Activated CD8-positive, alpha-beta memory T cell treated with anti-CD3 and anti-CD28 coated beads for 4 hours (primary cell): Measurements from ENCODE around the gene MRPL22.
"Not testable (repeated sequence)": the region's sequence is repeated elsewhere in the genome, so short reads cannot be mapped to it uniquely, and the experiment has no call there.

Experiments used
- DNase-seq, 2 donors: peaks; one replicate each; pipeline ENCODE4 v3.0.0-alpha.2; 2020; ENCODE audit warnings: low read depth in 2 of 2

The MRPL22 gene

GRCh38 chr5:154940375-154940771, 500 bp upstream of the MRPL22 start:
- no peak for DNase-seq

GRCh38 chr5:154943527-154943926, 2.7 kb downstream of the MRPL22 start:
- DNase-seq: no peak

- DNase-seq: no peak
Measured at GRCh38 chr5:154944716-154945115, 3.8 kb downstream of the MRPL22 start.

GRCh38 chr5:154945695-154946301, 4.9 kb downstream of the MRPL22 start:
- no peak for DNase-seq

GRCh38 chr5:154947778-154948177, 6.9 kb downstream of the MRPL22 start:
- no peak for DNase-seq

GRCh38 chr5:154948313-154948712, 7.4 kb downstream of the MRPL22 start:
- DNase-seq: no peak

GRCh38 chr5:154949781-154950180, 8.9 kb downstream of the MRPL22 start:
- no peak for DNase-seq

GRCh38 chr5:154956712-154957111, 15.8 kb downstream of the MRPL22 start:
- DNase-seq: no peak

- DNase-seq: no peak
Measured at GRCh38 chr5:154962494-154962893, 21.6 kb downstream of the MRPL22 start.

GRCh38 chr5:154966081-154966841, 25.4 kb downstream of the MRPL22 start:
- DNase-seq: no peak

GRCh38 chr5:154966874-154967273, 26.0 kb downstream of the MRPL22 start:
- DNase-seq: no peak

GRCh38 chr5:154967421-154968024, 26.6 kb downstream of the MRPL22 start:
- no peak for DNase-seq

- no peak for DNase-seq
Measured at GRCh38 chr5:154968953-154969352, 28.1 kb downstream of the MRPL22 start.

- DNase-seq: no peak
Measured at GRCh38 chr5:154970759-154971158, 29.9 kb downstream of the MRPL22 start.

- no peak for DNase-seq
Measured at GRCh38 chr5:154971501-154971900, 30.6 kb downstream of the MRPL22 start.

GRCh38 chr5:154972476-154973080, 31.7 kb downstream of the MRPL22 start:
- no peak for DNase-seq

- not testable (repeated sequence) for DNase-seq
Measured at GRCh38 chr5:154976082-154976481, 35.2 kb downstream of the MRPL22 start.

- no peak for DNase-seq
Measured at GRCh38 chr5:154977409-154977808, 36.5 kb downstream of the MRPL22 start.

GRCh38 chr5:154978294-154978693, 37.4 kb downstream of the MRPL22 start:
- not testable (repeated sequence) for DNase-seq

GRCh38 chr5:154984946-154985516, 44.2 kb downstream of the MRPL22 start:
- no peak for DNase-seq

GRCh38 chr5:154986151-154986550, 45.3 kb downstream of the MRPL22 start:
- no peak for DNase-seq

GRCh38 chr5:154989626-154990025, 48.8 kb downstream of the MRPL22 start:
- no peak for DNase-seq
